Hematopoietic multipotent progenitor cell treated with erythropoietin and hydrocortisone succinate and interleukin-3 and kit ligand, for 6 days (in vitro differentiated cells): ENCODE data around the gene FIBCD1.

Experiments used
- DNase-seq: peaks from one replicate; pipeline ENCODE4 v3.0.0-alpha.2; 2015

FIBCD1 gene

GRCh38 chr9:130856474-130856873, 82.6 kb downstream of the FIBCD1 start:
- DNase-seq, result no peak

GRCh38 chr9:130854835-130855234, 84.2 kb downstream of the FIBCD1 start:
- DNase-seq, result no peak

GRCh38 chr9:130854092-130854491, 85.0 kb downstream of the FIBCD1 start:
- DNase-seq, result no peak

GRCh38 chr9:130852801-130853200, 86.2 kb downstream of the FIBCD1 start:
- no peak for DNase-seq
